ENCODE data around the gene UMODL1. TPM values are rescaled to one million over a fixed set of nuclear protein-coding genes. Genes with fewer than 3 reads are reported as not detected.

The UMODL1 gene
- total RNA-seq, 1 donor, result not detected

DNA sequence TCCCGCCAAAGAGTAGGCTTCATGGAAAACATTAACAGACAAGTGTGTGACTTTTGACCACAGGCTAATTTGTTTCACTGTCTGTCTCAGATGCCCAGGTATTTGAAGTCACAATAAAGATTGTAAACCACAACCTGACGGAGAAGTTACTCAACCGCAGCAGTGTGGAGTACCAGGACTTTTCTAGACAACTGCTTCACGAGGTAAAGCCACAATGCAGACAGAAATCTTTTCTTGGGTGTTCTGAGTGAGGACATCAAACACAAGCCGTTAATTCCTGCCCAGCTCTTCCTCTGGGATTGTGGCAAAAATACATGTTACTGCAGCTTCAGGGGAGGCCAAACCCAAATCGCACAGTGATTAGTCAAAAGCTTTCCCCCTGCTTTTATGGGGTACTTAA, 31.0 kb downstream of the UMODL1 start:
- TF ChIP-seq, protein P1, sequence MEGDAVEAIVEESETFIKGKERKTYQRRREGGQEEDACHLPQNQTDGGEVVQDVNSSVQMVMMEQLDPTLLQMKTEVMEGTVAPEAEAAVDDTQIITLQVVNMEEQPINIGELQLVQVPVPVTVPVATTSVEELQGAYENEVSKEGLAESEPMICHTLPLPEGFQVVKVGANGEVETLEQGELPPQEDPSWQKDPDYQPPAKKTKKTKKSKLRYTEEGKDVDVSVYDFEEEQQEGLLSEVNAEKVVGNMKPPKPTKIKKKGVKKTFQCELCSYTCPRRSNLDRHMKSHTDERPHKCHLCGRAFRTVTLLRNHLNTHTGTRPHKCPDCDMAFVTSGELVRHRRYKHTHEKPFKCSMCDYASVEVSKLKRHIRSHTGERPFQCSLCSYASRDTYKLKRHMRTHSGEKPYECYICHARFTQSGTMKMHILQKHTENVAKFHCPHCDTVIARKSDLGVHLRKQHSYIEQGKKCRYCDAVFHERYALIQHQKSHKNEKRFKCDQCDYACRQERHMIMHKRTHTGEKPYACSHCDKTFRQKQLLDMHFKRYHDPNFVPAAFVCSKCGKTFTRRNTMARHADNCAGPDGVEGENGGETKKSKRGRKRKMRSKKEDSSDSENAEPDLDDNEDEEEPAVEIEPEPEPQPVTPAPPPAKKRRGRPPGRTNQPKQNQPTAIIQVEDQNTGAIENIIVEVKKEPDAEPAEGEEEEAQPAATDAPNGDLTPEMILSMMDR (IDR thresholded peaks at IDR 0.05; ENCODE audit: insufficient read depth, low read length), result no peak
- DNase-seq (ENCODE audit: low read depth), result no peak
- no peak overlapping the region for H3K4me3 ChIP-seq (ENCODE audit: low read depth, low read length)

DNA sequence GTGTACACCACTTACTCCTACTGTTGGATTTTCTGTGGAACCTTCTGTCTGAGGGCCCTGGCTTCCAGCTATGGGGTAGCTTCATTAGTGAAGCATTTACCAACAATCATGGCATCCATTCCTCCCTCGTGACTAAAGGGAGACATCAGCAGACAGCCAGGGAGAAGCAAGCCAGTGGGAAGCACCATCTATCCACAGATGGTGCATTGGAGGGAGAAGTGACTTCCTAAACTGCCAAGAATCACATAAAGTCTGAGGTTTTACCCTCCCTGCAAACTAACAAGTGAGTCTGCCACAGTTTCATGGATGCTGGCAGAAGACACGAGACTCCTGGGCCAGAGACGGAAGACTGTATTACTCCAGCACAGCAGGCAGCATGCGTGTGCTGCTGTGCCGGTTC, 31.4 kb downstream of the UMODL1 start:
- H3K4me3 ChIP-seq (ENCODE audit: low read depth, low read length), result no peak overlapping the region
- TF ChIP-seq, protein P1 (IDR thresholded peaks at IDR 0.05; ENCODE audit: insufficient read depth, low read length), result no peak
- no peak for DNase-seq (ENCODE audit: low read depth)

DNA sequence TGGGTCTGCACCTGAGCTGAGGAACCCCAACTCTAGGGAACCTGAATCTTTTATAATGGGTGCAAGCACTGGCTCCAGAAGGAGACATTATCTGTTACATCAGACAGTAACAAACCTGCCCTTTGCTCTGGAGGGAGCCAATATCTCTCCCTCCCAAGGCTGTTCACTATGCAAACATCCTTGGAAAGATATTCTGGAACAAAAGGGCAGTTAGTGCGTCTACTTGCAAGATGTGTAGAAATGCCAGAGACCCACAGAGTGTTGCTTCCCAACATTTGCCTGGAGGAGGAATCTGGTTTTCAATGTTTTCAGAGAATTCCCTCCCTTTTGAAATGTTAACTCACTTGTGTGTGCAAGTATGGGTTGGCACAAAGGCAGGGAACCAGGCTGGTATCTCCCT, 31.9 kb downstream of the UMODL1 start:
- no peak overlapping the region for H3K4me3 ChIP-seq (ENCODE audit: low read depth, low read length)
- DNase-seq (ENCODE audit: low read depth), result no peak
- TF ChIP-seq, protein P1 (IDR thresholded peaks at IDR 0.05; ENCODE audit: insufficient read depth, low read length), result no peak

DNA sequence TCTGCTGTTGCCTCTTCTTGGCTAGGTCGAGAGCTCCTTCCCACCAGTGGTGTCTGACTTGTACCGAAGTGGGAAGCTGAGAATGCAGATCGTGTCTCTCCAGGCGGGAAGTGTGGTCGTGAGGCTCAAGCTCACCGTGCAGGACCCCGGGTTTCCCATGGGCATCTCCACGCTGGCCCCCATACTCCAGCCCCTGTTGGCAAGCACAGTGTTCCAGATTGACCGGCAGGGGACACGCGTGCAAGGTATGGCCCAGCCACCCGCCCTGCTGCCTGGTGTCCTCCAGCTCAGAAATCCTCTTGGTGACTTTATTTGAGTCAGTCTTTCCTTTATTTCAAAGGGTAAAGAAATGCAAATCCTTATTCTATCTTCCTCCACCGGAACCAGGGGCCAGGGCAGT, 32.7 kb downstream of the UMODL1 start:
- H3K4me3 ChIP-seq (ENCODE audit: low read depth, low read length), result no peak overlapping the region
- no peak for DNase-seq (ENCODE audit: low read depth)
- TF ChIP-seq, protein P1 (IDR thresholded peaks at IDR 0.05; ENCODE audit: insufficient read depth, low read length), result no peak

DNA sequence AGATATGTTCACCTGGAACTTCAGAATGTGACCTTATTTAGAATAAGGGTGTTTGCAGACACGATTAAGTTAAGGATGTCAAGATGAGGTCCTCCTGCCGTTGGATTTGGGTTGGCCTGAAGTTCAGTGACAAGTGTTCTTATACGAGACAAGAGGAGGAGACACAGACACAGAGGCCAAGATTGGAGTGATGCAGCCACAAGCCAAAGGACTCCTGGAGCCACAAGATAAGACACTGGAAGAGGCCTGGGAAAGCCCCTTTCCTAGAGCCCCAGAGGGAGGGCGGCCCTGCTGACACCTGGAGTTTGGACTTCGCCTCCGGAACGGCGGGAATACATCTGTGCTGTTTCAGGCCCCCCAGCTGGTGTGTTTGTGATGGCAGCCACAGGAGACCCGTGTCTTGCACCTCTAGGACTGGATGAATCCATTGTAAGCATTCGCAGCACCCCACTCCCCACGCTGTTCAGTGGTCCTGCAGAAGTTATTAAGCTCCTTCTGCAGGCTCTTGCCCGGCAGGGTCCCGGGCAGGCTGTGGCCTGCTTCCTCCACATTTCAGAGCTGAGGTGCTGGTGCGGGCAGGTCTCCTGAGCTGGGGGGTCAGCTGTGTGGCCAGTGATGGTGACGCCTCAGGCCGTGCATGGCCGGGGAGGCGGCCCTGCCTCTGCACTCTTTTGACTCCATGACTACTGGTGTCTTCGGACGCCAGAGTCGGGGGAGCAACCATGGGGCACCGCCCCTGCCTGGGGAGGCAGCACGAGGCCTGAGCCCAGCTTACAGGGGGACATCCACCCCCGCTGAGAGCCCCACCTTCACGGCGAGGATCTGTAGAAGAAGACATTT, 34.6 kb downstream of the UMODL1 start:
- H3K4me3 ChIP-seq (ENCODE audit: low read depth, low read length), result no peak overlapping the region
- TF ChIP-seq, protein P1 (IDR thresholded peaks at IDR 0.05; ENCODE audit: insufficient read depth, low read length), result no peak
- no peak for DNase-seq (ENCODE audit: low read depth)

DNA sequence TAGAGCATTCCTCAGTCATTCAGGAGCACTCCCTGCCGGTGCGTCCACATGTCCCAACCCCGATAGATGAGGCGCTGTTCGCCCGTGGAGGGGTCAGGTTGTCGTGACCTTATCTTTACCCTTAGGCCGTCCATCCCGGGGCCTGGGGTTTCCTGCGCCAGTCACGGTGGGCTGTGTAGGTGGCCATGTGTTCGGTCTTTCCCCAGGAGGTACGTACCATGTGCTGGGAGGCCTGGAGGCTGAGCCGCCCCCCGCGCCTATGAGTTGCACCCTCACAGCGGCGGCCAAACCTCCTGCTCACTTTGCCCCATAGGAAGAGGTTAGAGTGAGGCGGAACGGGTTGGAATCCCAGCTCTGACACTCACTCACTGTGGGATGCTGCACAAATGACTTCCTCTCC, 35.3 kb downstream of the UMODL1 start:
- DNase-seq (ENCODE audit: low read depth), result no peak
- no peak overlapping the region for H3K4me3 ChIP-seq (ENCODE audit: low read depth, low read length)
- TF ChIP-seq, protein P1 (IDR thresholded peaks at IDR 0.05; ENCODE audit: insufficient read depth, low read length), result no peak
